ENCODE results near the gene CRCP.

Gene CRCP

DNA sequence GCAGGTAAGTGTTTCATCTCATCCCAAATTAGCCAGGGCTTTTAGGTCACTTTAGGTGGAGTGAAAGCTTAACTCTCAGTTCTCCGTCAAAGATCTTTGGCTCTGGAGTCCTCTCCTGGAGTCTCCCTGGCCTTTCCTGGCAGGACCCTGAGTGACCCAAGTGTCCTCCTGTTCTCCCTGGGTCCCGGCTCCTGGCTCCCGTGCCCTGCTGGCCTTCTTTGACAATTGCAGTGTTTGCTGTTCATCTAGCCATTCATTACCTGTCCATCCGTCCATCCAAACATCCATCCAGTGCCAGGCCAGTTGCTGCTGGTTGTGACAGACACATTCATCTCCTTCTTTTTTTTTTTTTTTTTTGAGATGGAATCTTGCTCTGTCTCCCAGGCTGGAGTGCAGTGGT, 84.3 kb downstream of the CRCP start:
- H3K9ac ChIP-seq (ENCODE audit: low read depth, low read length): no peak overlapping the region
- H3K27ac ChIP-seq (ENCODE audit: low read depth, low read length): no peak overlapping the region
- no peaks in the 10 kb centered on the region for H3K36me3 ChIP-seq (ENCODE audit: insufficient read depth, low read length)
- no peaks in the 10 kb centered on the region for H3K9me3 ChIP-seq (ENCODE audit: insufficient read depth, low read depth, low read length)
- H3K27me3 ChIP-seq (ENCODE audit: insufficient read depth, low read length): no peaks in the 10 kb centered on the region
- WGBS: 85% methylated on average over 4 of the region's 4 CpGs
- H3K4me1 ChIP-seq (ENCODE audit: insufficient read depth, low read length): 0 out of 2 replicates have a peak, but pooled peaks cover 4% of the 10 kb centered on the region
- no peak overlapping the region for H3K4me3 ChIP-seq (ENCODE audit: low read length)

DNA sequence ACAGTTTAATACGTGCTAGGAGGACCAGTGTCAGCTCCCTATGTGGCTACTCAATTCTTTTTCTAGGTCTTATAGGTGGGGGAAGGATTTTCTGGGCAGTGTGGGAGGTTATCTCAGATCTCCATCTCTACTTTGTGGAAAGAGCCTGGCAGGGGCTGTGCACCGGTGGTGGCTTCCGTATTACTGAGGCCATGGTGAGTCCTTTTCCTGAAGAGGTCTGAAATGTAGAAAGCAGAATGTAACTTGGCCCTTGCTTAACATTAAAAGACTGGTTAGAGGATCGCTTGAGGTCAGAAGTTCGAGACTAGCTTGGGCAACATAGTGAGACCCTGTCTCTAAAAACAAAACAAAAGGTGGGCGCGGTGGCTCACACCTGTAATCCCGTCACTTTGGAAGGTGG, 87.8 kb downstream of the CRCP start:
- Histone ChIP-seq H3K27me3 (ENCODE audit: insufficient read depth, low read length) (no peaks in the 10 kb centered on the region; the same call in 1 of the 2 replicates), H3K9ac (ENCODE audit: low read depth, low read length) (no peak overlapping the region)
- 86% methylated on average over 8 of the region's 8 CpGs for WGBS

More for the DNA sequence above, 87.8 kb downstream of the CRCP start:
- no peaks in the 10 kb centered on the region for H3K9me3 ChIP-seq (ENCODE audit: insufficient read depth, low read depth, low read length)
- H3K36me3 ChIP-seq (ENCODE audit: insufficient read depth, low read length): no peaks in the 10 kb centered on the region
- no peak overlapping the region for H3K4me3 ChIP-seq (ENCODE audit: low read length)
- H3K4me1 ChIP-seq (ENCODE audit: insufficient read depth, low read length): peaks cover 12% of the 10 kb centered on the region
- H3K27ac ChIP-seq (ENCODE audit: low read depth, low read length): no peak overlapping the region

All from HUES64 (cell line).